ENCODE results near the gene MGST3.

GRCh38 chr1:165639821-165640623 lies 9.0 kb downstream of the MGST3 start:
- no peak for TF ChIP-seq CTCF (IDR thresholded peaks at IDR 0.05; ENCODE audit: low read depth, low read length, poor library complexity, severe bottlenecking)
- TF ChIP-seq EZH2phosphoT487 (IDR thresholded peaks at IDR 0.05; ENCODE audit: borderline replicate concordance, low read length), result no peak

All from DOHH2 (cell line).